ENCODE results near the gene OR2L5.

OR2L5 gene, protein sequence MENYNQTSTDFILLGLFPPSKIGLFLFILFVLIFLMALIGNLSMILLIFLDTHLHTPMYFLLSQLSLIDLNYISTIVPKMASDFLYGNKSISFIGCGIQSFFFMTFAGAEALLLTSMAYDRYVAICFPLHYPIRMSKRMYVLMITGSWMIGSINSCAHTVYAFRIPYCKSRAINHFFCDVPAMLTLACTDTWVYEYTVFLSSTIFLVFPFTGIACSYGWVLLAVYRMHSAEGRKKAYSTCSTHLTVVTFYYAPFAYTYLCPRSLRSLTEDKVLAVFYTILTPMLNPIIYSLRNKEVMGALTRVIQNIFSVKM
- total RNA-seq = 0 reads per million in 2 donors

DNA sequence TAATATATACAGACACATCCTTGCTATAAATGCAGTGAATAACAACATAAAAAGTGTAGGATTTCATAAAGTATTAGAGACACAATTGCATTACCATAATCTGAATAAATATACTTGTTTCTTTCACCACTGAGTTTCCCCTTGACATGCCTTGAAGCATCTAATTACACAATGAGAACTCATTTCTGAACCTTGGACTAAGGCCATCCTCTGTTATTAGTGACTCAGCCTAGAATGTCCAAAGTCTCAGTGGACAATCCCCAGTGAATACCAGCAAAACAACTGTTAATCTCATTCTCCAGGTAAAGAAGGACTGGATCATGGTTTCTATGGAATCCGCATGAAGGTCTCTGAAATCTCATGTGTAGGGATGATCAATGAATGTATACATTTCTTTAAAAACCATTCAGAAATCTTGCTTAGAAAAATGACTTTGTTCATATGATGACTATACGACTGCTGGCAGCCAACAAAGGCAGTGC is at the start of gene OR2L5:
OR2L5 (plus strand) TSS at position 432 of the 482 bp plus-strand sequence. CDS start 8,288 bp downstream, outside the sequence.
- DNase-seq = no peak

DNA sequence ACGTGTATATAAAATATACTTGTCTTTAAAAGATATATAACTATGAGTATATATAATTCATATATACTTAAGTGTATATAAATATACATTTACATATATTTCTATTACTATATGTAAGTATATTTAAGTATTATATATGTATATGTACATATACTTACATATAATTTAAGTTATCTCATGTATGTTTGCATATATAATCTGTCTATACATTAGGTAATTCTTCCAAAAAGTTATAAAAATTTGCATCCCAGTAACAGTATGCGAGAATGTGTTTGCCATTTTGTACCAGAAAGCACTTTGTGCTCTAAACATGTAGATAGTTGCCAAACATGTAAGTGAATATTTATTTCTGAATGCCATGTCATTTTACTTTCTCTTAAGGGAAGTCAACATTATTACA is 48.5 kb upstream of the OR2L5 start, which contains the start of gene OR2AK2:
OR2AK2 (plus strand) TSS at position 301 of the 400 bp plus-strand sequence. CDS start 144 bp downstream, outside the sequence.
- DNase-seq = no peak

DNA sequence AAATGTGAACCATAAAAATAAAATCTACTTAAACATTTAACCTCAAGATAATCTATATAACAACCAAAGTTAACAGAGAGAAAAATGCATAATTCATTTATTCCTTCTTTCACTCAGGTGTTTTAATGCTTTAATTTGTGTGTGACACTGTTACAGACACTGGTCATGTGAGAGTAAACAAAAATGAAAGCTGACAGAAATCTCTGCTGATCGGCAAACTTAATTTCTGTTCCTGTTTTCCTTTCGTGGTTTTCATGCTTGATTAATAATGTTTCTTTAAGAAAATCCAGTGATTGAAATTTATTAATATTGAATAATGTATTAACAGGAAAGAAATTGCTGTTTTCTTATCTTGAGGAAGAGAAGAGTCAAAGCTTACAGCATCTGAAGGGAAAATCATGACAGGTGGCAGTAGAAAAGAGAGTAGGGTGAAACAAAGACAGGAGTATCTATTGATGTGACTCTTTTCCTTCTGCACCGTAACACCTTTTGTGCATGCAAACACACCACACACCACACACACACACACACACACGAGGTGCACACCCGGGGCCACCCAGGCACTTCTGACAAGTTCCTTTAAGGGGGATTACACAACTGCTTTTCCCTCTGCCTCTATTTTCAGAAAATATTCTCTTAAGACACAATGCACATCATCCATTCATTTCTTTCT is 46.8 kb upstream of the OR2L5 start:
- DNase-seq = no peak

DNA sequence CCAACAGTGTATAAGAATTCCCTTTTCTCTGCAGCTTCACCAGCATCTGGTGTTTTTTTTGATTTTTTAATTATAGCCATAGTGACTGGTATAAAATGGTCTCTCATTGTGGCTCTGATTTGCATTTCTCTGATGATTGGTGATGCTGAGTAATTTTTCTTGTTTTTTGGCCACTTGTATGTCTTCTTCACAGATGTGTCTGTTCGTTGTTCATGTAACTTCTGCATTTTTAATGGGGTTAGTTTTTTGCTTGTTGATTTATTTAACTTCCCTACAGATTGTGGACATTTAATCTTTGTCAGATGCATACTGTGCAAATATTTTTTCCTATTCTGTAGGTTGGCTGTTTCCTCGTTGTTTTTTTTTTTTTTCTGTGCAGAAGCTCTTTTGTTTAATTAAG is 20.5 kb upstream of the OR2L5 start:
- no peak for DNase-seq

DNA sequence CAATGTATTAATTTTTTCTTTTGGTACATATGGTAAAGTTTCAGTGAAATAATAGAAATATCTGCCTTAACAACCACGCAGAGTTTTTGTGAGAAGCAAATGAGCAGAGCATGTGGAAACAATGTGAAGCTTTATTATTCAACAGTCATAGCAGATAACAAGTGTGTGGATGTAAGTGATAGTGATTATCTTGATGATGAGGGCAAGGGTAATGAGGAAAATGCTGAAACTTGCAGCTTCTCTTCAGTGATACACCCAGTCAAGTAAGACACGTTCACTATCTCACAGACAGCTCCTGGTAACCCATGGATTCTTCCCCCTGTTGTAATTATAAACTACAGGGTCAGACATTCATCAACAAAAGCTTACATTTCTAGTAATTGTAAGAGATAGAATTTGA is 14.6 kb upstream of the OR2L5 start:
- DNase-seq = no peak

DNA sequence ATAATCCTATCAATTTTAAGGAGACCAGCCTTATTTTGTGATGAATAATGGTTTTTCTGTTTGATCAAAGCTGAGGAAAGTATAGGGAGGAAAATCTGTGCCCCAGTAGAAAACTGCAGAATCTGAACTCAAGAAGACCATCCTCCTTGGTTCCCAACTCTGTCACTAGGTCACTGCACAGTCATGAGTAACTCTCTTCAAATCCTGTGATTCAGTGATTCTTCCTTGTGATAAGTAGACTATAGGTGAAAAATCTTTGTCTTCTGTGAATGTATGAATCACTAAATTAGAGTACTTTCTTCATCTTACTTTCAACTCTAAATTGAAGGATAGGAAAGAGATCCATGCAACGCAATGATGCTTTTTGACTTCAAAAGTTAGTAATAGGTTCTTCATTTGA is 13.3 kb upstream of the OR2L5 start:
- no peak for DNase-seq

DNA sequence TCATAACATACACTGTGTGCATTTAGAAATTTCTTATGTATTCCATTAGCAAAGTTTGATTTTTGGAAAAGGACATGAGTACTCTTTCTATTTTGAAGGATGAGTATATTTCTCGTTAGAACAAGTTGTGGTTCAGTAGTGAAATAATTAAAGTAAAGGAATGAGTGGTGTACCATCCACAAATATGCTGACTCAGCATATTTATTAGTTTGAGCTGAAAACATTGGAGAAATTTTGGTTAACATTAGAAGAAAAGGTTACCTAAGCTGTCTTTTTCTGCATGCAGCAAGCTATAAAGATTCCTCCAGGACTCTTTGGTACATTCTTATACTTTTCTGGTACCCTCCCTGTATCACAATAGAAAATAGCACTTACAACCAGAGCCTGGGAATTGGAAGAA is 5.7 kb upstream of the OR2L5 start:
- DNase-seq = no peak

DNA sequence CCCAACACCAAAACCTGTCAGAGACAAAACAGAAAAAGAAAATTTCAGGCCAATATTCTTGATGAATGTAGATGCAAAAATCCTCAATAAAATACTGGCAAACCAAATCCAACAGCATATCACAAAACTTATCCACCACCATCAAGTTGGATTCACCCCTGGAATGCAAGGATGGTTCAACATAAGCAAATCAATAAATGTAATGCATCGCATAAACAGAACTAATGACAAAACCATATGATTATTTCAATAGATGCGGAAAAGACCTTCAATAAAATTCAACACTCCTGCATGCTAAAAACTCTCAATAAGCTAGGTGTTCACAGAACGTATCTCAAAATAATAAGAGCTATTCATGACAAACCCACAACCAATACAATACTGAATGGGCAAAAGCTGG is 3.8 kb upstream of the OR2L5 start:
- no peak for DNase-seq

- no peak for DNase-seq
These were observed 2.3 kb downstream of the OR2L5 start for GRCh38 chr1:248015803-248016202.

DNA sequence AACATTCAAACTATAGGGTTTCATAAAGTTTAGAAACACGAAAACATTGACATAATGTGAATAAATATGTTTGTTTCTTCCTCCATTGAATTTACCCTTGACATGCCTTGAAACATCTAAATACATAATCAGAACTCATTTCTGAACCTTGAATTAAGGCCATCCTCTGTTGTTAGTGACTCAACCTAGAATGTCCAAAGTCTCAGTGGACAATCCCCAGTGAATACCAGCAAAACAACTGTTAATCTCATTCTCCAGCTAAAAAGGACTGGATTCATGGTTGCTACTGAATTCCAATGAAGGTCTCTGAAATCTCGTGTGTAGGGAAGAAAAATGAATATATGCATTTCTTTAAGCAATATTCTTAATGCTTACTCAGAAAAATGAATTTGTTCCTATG is 16.3 kb downstream of the OR2L5 start, which contains the start of gene OR2L2:
OR2L2 (plus strand) TSS at position 301 of the 400 bp plus-strand sequence. CDS start 8,198 bp downstream, outside the sequence.
- DNase-seq = no peak

DNA sequence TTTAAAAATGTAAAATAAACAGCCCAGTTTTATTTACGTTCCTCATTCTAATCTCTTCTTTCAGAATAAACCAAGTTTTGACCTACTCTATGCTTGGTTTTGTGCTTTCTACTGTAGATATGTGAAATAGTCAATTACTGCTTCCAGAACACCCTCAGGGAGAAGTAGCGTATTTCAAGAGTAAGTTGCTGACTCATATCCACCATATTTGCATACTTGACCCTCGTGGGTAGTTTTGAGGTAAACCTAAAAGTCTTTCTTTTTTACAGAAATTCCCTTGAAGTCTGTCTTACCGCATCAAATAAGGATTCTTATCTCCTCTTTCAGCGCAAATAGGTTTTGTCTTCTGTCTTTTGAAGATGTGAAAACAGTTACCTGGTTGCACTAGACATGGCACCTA is 31.7 kb downstream of the OR2L5 start:
- DNase-seq = peak in 1 of 5 experiments; percentile 5

DNA sequence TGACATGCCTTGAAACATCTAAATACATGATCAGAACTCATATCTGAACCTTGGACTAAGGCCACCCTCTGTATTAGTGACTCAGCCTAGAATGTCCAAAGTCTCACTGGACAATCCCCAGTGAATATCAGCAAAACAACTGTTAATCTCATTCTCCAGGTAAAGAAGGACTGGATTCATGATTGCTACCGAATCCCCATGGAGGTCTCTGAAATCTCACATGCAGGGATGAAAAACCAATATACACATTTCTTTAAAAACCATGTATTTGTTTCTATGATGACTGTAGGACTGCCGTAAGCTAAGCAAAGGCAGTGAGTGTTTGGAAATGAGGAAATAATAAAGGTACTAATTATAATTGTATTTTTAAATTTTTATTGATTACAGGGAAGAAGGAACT is 33.1 kb downstream of the OR2L5 start, which contains the start of gene OR2L3:
OR2L3 (plus strand) TSS at position 301 of the 400 bp plus-strand sequence. CDS start 13,846 bp downstream, outside the sequence.
- no peak for DNase-seq

DNA sequence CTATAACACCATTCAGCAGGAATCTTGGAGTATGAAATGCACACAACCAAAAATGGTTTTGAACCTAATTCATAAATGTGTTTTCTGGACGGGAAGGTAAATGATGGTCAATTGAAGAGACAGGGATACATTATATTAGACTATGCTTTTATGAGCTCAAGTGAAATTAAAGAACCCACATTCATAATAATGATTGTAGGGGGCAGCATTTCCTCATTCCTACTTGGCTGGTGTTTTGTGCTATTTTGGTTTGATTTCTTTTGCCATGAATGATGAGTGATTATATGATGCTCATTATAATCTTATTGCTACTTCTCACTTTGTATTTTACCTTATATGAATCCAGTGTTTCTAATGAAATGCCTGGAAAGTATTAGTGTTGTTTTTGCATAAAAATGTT is 33.5 kb downstream of the OR2L5 start:
- DNase-seq = no peak

GRCh38 chr1:248054671-248055070 is 41.2 kb downstream of the OR2L5 start:
- no peak for DNase-seq

DNA sequence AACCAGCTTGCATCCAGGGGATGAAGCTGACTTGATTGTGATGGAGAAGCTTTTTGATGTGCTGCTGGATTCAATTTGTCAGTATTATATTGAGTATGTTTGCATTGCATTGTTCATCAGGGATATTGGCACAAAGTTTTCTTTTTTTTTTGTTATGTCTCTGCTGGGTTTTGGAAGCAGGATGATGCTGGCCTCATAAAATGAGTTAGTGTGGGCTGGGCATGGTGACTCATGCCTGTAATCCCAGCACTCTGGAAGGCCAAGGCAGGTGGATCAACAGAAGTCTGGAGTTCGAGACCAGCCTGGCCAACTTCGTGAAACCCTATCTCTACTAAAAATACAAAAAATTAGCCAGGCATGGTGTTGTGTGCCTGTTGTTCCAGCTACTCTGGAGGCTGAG is 41.8 kb downstream of the OR2L5 start:
- DNase-seq = no peak

GRCh38 chr1:248065071-248065470 is 51.6 kb downstream of the OR2L5 start:
- DNase-seq = no peak

GRCh38 chr1:248065604-248066003 is 52.1 kb downstream of the OR2L5 start:
- DNase-seq = no peak
